ENCODE data around the gene SPDYE4.

The SPDYE4 gene

DNA sequence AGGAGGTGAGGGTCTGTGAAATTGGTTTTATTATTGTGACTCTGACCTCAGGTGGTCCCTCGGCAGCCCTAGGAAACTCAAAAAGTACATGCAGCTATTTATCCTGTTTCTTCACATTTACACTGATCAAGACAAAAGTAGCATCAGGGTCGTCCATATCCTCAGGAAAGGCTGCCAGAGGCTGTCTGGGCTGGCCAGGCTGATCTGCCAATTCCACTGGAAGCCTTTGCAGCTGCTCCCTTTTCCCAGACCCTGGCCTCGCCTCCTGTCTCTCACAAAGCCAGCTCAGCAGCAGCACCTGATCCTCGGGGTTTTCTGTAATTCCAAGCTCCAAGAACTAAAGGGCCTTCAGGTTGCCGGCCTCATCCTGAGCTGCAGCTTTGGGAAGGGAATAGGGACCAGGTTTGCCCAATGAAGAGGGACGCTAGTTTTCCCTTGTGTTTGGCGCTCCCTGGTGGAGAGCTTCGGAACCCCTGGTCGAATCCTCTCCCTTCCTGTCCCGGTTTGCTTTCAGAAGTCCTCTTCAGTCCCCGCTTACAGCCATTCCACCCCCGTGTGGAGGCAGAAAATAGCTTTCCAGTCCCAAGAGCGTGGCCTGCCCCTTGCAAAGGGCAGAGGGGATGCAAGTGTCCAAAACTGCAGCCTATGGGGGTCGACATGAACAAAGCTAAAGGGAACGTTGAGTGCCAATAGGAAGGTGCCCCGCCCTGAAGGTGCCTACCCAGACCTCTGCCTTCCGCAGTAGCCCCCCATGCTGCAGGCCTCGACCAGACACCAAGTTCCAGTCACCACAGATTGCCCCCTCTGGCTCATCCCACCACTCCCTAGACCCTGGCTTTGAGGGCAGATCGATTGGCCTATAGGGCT, 27.4 kb upstream of the SPDYE4 start:
- peak; percentile 6 for DNase-seq (ENCODE audit: low read depth)

- DNase-seq (ENCODE audit: low read depth) = no peak
These were observed 23.8 kb upstream of the SPDYE4 start for GRCh38 chr17:8782176-8782575.

DNA sequence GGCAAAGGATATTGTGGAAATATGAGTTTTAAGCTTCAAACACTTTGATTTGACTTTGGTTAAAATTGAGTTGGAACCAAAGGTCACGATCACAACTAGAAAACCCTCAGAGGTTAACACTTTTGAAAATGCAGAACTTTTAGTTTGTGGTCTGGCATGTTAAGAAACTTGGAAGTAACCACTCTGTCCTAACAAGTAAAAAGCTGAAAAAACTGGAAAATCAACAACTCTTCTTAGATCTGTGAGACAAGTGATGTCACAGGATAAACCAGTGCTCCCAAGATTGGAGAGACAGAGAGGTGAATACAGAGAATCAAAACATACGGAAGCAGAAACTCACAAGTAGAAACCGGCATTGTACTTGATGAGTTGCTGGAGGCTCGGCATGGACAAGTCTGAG, 23.4 kb upstream of the SPDYE4 start:
- no peak for DNase-seq (ENCODE audit: low read depth)

- no peak for DNase-seq (ENCODE audit: low read depth)
These were observed 18.5 kb upstream of the SPDYE4 start for GRCh38 chr17:8776881-8777280.

GRCh38 chr17:8776248-8776647, 17.9 kb upstream of the SPDYE4 start:
- DNase-seq (ENCODE audit: low read depth) = no peak

DNA sequence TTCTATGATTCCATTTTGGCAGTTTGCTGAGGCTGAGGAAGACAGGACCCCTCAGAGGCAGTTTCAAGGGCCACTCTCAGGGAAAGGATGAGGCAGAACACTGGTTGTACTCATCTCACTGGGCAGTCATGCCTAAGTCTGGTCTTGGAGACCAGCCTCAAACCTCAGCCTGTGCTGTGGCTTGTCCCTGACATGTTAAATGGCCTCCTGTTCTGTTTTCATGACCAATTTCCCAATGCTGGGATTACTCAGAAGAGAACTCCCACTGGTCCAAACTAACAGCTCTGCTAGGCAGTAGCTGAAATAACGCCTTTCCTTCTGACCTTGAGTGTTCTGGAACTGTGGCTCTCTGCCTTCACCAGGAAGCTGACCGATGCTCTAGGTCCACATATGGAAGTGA, 8.4 kb upstream of the SPDYE4 start:
- DNase-seq (ENCODE audit: low read depth) = no peak

DNA sequence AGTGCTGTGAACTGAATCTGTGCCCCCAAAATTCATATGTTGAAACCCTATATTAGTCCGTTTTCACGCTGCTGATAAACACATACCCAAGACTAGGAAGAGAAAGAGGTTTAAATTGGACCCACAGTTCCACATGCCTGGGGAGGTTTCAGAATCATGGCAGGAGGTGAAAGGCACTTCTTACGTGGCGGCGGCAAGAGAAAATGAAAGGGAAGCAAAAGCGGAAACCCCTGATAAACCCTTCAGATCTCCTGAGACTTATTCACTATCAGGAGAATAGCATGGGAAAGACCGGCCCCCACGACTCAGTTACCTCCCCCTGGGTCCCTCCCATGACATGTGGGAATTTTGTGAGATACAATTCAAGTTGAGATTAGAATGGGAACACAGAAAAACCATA, 3.7 kb upstream of the SPDYE4 start:
- DNase-seq (ENCODE audit: low read depth) = no peak

DNA sequence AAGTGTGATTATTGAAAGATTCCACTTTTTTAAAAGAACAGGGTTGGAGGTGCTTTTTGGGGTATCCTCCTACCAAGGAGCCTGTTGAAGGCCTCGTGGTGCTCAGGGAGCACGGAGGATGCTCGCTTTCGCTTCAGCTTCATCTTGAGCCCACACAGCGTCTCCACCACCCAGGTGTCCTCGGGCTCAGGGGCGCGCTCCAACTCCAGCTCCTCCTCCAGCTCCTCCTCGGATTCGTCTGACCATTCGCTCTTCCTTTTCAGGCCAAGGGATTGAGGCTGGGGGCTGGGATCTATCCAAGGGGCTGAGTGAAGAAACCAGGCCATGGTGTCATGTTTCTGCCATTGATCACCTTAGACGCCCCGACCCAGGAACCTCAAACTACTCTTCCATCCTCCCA, 1.2 kb downstream of the SPDYE4 start:
- DNase-seq (ENCODE audit: low read depth) = no peak

- no peak for DNase-seq (ENCODE audit: low read depth)
These were observed 2.6 kb downstream of the SPDYE4 start for GRCh38 chr17:8755590-8756255.

GRCh38 chr17:8754890-8755289, 3.5 kb downstream of the SPDYE4 start:
- DNase-seq (ENCODE audit: low read depth) = no peak

DNA sequence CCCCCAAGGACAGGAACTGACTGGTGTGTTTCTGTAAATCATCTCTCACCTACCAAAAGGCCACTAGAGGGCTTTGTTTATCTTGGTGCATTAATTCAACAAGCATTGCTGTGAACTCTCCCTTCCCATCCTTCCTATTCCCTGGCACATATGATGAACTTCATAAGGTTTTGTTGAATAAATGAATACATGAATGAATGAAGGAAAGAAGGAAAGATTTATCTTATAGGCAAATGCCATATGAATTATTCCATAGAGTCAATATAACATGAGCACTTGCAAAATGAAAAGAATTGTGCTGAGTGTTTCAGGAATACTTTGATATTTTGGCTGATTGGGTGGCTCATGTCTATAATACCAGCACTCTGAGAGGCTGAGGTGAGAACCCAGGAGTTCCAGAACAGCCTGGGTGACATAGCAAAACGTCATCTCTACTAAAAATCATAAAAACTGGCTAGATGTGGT, 4.3 kb downstream of the SPDYE4 start:
- no peak for DNase-seq (ENCODE audit: low read depth)

DNA sequence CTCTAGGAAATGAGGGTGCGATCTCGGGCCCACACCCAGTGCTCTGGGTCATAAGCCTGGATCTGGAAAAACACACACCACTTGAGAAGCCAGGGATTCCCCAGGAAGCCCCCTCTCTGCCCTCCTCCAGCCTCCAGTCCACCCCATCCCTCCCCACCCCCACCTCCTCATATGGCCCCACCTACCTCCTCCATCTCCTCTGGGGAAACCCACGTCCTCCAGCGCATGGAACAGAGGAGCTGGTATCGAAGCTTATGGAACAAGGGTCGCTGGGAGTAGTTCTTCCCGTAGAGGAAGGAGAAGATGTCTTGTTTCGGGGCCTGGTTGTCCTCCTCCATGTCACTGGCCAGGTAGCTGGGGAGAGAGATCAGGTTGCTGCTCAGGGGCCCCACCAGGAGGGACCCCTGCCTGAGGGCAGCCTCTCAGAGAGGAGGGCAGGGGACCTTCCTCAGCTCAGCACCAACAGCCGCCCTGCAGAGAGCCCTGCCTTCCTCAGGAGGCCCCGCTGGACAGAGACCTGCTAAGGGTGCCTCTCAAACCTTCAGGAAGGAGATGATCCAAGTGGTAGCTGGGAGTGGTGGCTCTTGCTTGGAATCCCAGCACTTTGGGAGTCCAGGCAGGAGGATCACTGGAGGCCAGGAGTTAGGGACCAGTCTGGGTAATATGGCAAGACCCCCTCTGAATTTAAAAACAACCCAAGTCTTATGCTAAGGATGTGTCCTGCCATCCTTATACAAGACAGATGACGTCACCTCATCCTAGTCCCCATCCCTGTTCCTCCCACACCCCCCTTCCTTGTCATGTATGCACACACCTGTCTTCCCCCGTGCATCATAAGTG, 5.0 kb downstream of the SPDYE4 start:
- DNase-seq (ENCODE audit: low read depth) = no peak

DNA sequence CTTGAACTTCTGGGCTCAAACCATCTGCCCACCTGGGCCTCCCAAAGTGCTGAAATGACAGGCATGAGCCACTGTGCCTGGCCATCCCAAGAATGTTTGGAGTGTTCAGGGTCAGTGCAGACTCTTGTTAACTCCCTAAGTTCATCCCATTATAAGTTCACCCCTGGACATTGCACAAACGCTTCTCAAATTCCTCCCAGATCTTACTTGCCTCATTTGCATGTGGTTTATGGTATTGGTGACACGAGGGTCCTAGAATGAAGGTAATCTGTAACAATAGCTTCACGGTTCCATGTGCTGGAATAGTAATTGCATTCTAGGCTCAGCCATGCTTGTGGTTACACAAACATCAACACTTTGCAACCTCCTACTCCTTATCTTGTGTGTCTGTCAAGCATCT, 8.7 kb downstream of the SPDYE4 start:
- DNase-seq (ENCODE audit: low read depth) = no peak

- no peak for DNase-seq (ENCODE audit: low read depth)
These were observed 10.6 kb downstream of the SPDYE4 start for GRCh38 chr17:8747742-8748141.

DNA sequence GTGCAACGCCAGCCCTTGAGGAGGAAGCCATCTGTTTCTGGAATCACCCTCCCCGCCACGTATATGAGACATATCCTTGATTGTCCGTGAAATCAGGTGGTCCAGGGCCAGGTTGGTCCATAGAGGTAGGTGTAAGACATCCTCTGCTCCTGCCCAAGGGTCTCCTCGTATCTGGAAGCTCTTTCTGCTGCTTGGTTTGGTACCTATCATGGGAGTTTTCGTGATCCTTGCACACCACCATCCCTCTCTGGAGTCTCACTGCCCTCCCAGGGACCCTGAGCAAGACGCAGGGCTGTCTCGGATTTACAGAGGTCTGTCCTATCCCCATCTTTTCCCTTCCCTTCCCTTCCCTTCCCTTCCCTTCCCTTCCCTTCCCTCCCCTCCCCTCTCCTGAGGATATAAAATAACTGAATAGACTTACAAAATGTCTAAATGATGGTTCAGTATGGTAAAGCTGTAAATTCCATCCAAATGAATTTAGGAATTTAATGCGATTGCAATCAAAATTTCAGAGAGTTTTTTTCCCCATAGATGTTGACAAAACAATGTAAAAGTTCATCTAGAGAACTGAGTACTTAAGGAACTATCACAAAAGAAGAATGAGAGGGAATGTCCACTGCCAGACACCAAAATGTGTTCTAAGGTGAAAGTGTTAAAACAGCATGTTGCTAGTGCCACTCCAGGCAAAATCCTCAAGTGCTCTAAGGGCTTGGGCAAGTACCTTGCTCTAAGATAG, 11.7 kb downstream of the SPDYE4 start:
- DNase-seq (ENCODE audit: low read depth) = no peak

GRCh38 chr17:8745586-8746500, 12.5 kb downstream of the SPDYE4 start:
- DNase-seq (ENCODE audit: low read depth) = no peak

- no peak for DNase-seq (ENCODE audit: low read depth)
These were observed 14.1 kb downstream of the SPDYE4 start for GRCh38 chr17:8744086-8744785.

GRCh38 chr17:8742819-8743218, 15.5 kb downstream of the SPDYE4 start:
- DNase-seq (ENCODE audit: low read depth) = no peak

DNA sequence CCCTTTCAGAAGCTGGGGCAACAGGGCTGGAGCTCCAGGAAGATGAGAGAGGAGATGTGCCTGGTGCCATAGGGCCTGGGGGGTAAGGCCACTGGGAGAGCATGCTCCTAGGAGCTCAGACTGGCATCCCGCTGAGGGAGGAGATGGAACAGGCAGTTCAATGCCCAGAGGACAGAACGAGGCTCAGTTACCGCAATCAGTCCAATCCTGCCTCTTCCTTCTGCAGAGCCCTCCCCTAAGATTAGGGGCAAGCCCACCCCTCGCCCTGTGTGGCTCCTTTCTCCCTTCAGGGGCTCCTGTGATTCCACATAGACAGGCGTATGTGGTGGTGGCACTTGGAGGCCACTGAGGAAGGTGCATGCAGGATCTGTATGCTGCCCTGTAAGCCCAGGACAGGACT, 16.1 kb downstream of the SPDYE4 start:
- DNase-seq (ENCODE audit: low read depth) = no peak

DNA sequence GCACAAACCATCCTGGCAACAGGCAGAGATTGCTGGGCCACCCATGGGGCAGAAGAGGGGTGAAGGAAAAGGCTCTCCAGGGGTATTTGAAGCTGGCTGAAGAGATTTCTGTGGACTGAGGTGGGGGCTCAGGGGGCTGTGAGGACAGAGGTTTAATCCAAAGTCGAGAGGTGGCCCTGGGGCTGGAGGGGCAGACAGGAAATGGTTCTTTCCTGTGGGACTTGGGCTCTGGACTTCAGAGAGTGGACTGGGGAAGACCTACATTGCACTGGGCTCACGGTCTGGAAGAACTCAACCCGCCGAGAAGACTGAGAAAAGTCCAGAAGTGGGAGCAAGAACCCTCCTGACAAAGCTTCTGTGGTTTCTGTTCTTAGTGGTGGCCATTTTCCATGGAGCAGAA, 16.6 kb downstream of the SPDYE4 start:
- no peak for DNase-seq (ENCODE audit: low read depth)
